AML-193 (cell line): ENCODE results near the gene NAXE.

Source experiments
- DNase-seq, 2 experiments: peaks; one replicate each; lab custom pipeline; 2025; lab: John Stamatoyannopoulos, UW

Gene NAXE

DNA sequence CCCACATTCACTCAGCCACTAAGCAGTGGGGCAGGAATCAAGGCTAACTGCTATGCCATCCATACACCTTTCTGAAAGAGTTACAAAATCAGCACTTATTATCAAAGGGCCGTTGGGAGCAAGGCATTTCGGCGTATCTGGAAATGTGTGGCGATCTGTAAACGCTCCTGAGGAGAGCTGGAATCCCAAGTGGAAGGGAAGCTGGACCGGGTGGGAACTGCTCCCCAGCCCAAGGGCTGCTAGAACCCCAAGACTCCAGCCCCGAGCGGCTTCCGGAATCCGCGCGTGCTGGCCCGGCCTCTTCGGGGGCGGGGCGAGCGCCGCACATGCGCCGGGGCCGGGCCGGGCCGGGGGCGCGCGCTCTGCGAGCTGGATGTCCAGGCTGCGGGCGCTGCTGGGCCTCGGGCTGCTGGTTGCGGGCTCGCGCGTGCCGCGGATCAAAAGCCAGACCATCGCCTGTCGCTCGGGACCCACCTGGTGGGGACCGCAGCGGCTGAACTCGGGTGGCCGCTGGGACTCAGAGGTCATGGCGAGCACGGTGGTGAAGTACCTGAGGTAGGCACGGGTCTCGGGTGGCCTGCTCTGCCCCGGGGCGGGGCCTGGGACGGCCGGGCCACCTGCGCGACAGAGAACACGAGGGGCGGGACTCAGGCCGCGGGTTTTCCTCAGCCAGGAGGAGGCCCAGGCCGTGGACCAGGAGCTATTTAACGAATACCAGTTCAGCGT lies at the start of gene NAXE:
TSS of gene NAXE (plus strand) at position 345 of the 726 bp plus-strand sequence. CDS start at position 374, 29 bp downstream.
- DNase-seq = peak; percentile 35 to 46

GRCh38 chr1:156543066-156543465 lies 48.5 kb upstream of the NAXE start:
- no peak for DNase-seq

DNA sequence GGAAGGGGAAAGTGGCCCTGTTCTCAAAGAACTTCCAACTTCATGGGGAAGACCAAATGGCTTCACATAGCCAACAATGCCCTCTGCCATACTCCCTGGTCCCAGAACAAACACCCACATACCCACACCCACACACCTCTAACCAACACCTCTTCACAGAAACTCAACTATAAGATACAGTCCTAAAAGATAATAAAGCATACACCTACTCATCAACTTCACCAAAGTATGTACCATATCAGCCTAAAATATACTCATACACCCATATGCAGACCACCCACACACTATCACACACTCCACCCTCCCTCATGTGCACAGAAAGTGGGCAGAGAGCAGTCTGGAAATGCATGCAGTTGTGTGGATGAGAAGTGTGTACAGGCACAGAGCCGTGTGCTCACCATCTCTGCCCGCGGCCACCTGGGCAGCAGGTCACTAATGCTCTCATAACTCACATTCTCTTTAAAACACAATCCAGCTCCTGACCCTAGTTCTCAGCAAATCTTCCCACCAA lies 46.9 kb upstream of the NAXE start:
- no peak for DNase-seq

DNA sequence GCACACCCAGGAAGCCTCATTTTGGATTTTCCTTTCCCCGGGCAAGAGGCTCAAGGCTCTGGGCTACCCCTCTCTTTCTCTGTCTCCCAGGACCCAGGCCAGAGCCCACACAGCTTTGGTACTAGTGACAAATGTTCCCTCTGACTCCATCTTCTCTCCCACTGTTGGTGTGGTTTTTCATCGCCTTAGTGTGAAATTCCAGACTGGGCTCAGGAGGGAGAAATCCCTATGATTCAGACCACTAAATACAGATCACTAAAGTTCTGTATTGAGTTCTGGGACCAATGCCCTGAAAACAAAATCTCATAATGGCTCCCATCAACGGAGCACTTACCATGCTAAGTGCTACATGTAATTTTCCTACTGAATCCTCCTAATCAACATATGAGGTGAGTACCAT lies 45.3 kb upstream of the NAXE start:
- DNase-seq = no peak

- DNase-seq = no peak
These were observed 44.1 kb upstream of the NAXE start for GRCh38 chr1:156547434-156547833.

DNA sequence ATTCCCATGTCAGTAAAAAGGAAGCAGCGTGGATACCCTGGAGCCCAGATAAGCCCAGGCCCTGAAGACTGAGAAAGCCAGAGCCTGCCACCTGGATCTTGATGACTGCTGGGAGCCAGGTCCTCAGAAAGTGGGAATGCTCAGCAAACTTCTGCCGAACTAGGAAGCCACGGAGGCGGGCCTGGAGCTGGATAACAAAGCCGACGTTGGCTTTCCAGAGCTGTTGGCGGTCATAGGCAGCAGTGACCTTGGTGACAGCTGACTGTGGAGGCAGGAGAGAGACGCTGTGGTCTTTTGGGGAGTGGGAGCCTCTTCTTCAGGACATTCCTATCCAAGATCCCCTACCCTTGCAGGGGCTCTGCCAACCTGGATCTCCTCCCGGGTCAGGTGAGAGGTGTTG lies 43.6 kb upstream of the NAXE start:
- DNase-seq = no peak

GRCh38 chr1:156549390-156549789 lies 42.2 kb upstream of the NAXE start:
- DNase-seq = no peak

GRCh38 chr1:156549831-156550230 lies 41.7 kb upstream of the NAXE start:
- no peak for DNase-seq

DNA sequence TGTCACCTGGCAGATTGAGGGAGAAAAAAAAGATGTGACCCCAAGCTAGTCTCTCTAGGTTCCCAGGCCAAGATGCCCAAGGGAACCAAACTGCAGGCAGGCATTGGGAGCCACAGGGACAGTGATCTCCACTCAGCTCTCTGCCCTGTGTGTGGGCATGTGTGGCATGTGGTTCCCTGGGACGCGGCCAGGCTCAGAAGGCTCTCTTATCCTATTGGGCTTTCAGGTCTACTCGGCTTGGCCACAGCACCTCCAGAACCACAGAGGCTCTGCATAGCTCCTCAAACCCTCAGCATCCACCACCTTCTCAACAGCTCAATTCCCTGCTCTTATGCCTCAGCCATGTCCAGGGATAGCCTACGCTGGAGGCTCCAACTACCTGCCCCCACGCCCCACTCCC lies 41.2 kb upstream of the NAXE start:
- no peak for DNase-seq

- DNase-seq = peak in 1 of 2 experiments; percentile 4
These were observed 40.4 kb upstream of the NAXE start for GRCh38 chr1:156551066-156551643.

DNA sequence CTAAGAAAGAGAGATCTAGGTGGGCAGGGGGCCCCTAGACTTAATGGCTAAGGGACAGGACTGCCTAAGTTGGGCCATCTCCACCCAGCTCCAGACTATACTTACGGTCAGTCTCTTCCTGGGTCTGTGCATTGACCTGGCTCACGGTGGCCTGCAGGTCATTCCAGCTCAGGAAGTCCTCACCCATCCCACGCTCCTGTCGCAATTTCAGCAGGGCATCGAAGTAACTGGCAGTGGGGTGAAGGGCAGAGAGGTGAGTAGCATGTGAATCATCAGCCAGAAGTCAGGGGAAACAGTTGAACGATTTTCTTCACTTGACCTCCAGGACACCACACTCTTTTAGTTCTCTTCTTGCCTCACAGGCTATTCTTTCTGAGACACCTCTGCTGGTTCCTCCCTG lies 39.7 kb upstream of the NAXE start:
- DNase-seq = peak; percentile 29 to 42

DNA sequence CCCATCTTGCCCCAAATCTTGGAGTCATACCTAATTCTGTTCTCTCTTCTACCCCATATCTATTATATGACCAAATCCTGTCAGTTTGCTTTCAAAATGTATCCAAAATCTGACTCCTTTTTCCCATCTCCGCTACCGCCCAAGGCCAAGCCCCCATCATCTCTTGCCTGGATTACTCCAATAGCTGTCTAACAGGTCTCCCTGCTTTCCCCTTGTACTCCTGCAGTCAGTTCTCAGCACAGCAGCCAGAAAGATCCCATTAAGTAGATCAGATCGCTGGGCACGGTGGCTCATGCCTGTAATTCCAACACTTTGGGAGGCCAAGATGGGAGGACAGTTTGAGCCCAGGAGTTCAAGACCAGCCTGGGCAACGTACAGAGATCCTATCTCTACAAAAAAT lies 39.1 kb upstream of the NAXE start:
- no peak for DNase-seq

DNA sequence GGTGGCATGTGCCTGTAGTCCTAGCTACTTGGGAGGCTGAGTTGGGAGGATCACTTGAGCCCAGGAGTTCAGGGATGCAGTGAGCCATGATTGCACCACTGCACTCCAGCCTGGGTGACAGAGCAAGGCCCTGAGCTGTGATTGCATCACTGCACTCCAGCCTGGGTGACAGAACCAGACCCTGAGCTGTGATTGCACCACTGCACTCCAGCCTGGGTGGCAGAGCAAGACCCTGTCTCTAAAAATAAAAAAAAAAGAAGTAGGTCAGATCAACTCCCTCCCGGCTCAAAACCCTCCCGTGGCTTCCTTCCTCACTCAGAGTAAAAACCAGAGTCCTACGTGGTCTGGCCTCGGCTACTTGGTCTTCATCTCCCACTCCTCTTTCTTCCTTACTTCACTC lies 38.6 kb upstream of the NAXE start:
- peak; percentile 67 to 72 for DNase-seq

- DNase-seq = no peak
These were observed 37.6 kb upstream of the NAXE start for GRCh38 chr1:156553860-156554485.

DNA sequence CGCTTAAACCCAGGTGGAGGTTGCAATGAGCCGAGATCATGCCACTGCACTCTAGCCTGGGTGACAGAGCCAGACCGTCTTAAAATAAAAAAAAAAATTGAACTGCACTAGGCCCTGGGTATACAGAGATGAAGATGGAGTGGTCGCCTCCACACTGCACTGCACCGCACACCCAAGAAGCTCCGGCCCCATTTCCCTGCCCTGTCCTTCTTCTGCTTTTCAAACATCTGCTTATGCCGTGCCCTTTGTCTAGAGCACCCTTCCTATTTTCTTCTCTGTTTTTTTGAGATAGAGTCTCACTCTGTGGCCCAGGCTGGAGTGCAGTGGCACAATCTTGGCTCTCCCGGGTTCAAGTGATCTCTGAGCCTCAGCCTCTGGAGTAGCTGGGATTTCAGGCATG lies 36.6 kb upstream of the NAXE start:
- no peak for DNase-seq

DNA sequence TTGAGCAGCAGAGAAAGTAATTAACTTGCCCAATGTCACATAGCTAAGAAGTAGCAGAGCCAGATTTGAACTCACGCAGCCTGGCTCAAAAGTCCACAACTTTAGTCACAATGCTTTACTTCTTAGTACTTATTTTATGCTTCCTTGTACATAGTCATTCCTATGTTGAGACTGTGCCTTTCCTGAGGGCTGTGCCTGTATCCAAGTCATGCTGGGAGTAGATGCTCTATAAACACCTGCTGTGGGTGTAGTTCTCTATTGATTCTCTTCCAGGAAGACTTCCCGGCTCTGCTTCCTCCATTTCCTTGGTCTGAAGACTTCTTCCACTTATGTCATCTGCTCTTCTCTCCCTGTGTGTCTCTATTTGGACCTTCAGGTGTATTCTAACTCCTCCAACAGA lies 35.9 kb upstream of the NAXE start:
- DNase-seq = no peak

- no peak for DNase-seq
These were observed 35.2 kb upstream of the NAXE start for GRCh38 chr1:156556354-156556753.

- DNase-seq = no peak
These were observed 32.3 kb upstream of the NAXE start for GRCh38 chr1:156559086-156559796.

- no peak for DNase-seq
These were observed 31.7 kb upstream of the NAXE start for GRCh38 chr1:156559797-156560385.

DNA sequence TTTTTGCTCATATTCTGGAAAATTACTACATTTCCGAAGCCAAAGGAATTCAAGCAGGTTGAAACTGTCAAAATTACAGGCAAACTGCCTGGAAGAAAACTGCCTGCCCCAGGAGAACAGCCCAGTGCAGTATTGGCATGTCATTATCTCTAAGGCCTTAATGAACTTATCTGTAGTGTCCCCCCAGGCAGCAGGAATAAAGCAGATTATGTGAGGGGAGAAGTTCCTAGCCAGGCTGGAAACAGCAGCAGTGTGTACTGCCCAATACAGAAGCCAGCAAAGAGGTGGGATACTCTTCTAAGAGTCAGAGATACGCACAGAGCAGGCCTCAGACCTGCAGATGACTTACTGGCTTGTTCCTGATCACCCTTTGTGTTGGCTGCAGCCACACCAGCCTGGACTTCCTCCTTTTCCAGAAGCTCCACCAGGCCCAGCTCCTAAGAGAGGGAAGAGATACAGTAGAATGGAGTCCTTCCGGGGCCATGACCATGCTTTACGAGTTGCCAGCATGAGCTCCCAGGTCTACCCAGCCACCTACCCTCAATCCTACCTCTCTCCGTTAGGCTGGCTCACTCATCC lies 30.9 kb upstream of the NAXE start:
- DNase-seq = no peak

GRCh38 chr1:156565519-156565918 lies 26.1 kb upstream of the NAXE start:
- DNase-seq = no peak

GRCh38 chr1:156566436-156566835 lies 25.1 kb upstream of the NAXE start:
- DNase-seq = no peak
